Mucosa of gallbladder (tissue), 1 donor: ENCODE measurements around the gene CARMIL1. TPM values are rescaled to one million over a fixed set of nuclear protein-coding genes. Genes with fewer than 3 reads are reported as not detected.
"Not testable (repeated sequence)": the region's sequence is repeated elsewhere in the genome, so short reads cannot be mapped to it uniquely, and the experiment has no call there.

ENCODE experiments used
- DNase-seq: peaks from one replicate; pipeline ENCODE4 v3.0.0-alpha.2; 2020; ENCODE audit warnings: low spot score
- total RNA-seq: library from RNA; stranded (reverse); gene quantifications from one replicate; pipeline ENCODE4 v1.2.1, GENCODE V29; 2021
- donor health status: DM: no; HTN: no; CAD: no.

CARMIL1 gene
- total RNA-seq, 1 donor from 2014 or later, result 38.6 TPM

- DNase-seq, result no peak
Measured at GRCh38 chr6:25564943-25565342, 285.8 kb downstream of the CARMIL1 start.

- no peak for DNase-seq
Measured at GRCh38 chr6:25570578-25570977, 291.4 kb downstream of the CARMIL1 start.

- DNase-seq, result no peak
Measured at GRCh38 chr6:25576919-25577318, 297.7 kb downstream of the CARMIL1 start.

- DNase-seq, result no peak
Measured at GRCh38 chr6:25578538-25578937, 299.4 kb downstream of the CARMIL1 start.

- DNase-seq, result no peak
Measured at GRCh38 chr6:25579391-25579883, 300.3 kb downstream of the CARMIL1 start.

GRCh38 chr6:25579902-25580495 is 300.8 kb downstream of the CARMIL1 start:
- no peak for DNase-seq

- no peak for DNase-seq
Measured at GRCh38 chr6:25582101-25582500, 302.9 kb downstream of the CARMIL1 start.

GRCh38 chr6:25583099-25583498 is 303.9 kb downstream of the CARMIL1 start:
- DNase-seq, result no peak

GRCh38 chr6:25583906-25584305 is 304.7 kb downstream of the CARMIL1 start:
- no peak for DNase-seq

- DNase-seq, result no peak
Measured at GRCh38 chr6:25585225-25585624, 306.1 kb downstream of the CARMIL1 start.

- not testable (repeated sequence) for DNase-seq
Measured at GRCh38 chr6:25586119-25586518, 306.9 kb downstream of the CARMIL1 start.

GRCh38 chr6:25586927-25587326 is 307.8 kb downstream of the CARMIL1 start:
- DNase-seq, result no peak

GRCh38 chr6:25590986-25591385 is 311.8 kb downstream of the CARMIL1 start:
- no peak for DNase-seq

- DNase-seq, result no peak
Measured at GRCh38 chr6:25596928-25597818, 318.0 kb downstream of the CARMIL1 start.

- no peak for DNase-seq
Measured at GRCh38 chr6:25599516-25600085, 320.4 kb downstream of the CARMIL1 start.

- DNase-seq, result no peak
Measured at GRCh38 chr6:25601800-25602673, 322.9 kb downstream of the CARMIL1 start.

GRCh38 chr6:25602674-25602982 is 323.5 kb downstream of the CARMIL1 start:
- no peak for DNase-seq

GRCh38 chr6:25603251-25603650 is 324.1 kb downstream of the CARMIL1 start:
- no peak for DNase-seq

GRCh38 chr6:25606151-25606550 is 327.0 kb downstream of the CARMIL1 start:
- no peak for DNase-seq

GRCh38 chr6:25608558-25609174 is 329.5 kb downstream of the CARMIL1 start:
- no peak for DNase-seq

GRCh38 chr6:25612666-25613065 is 333.5 kb downstream of the CARMIL1 start:
- no peak for DNase-seq
